Naive thymus-derived CD4-positive, alpha-beta T cell (primary cell): ENCODE data around the gene ADAD2. TPM values are rescaled to one million over a fixed set of nuclear protein-coding genes. Genes with fewer than 3 reads are reported as not detected.
"Not testable (repeated sequence)": the region's sequence is repeated elsewhere in the genome, so short reads cannot be mapped to it uniquely, and the experiment has no call there.

Source experiments
- ATAC-seq: fragments of 150-1000 bp; cut with Tn5 transposase; 2 replicates; pipeline ENCODE4 v1.10.0; 2021; ENCODE audit warnings: mild to moderate bottlenecking, moderate library complexity
- CTCF ChIA-PET: fragments of 350-600 bp; sonication (Branson Sonifier 250); formaldehyde crosslinking; loops from one replicate; lab custom pipeline; 2021; ENCODE audit warnings: antibody characterized with exemption; lab: Charles Lee
- POLR2A ChIA-PET: fragments of 350-600 bp; sonication (Branson Sonifier 250); formaldehyde crosslinking; loops from one replicate; lab custom pipeline; 2021; ENCODE audit warnings: antibody characterized with exemption, inconsistent platforms; lab: Charles Lee
- DNase-seq, 9 donors: peaks; one replicate each; pipeline versions ENCODE4 v3.0.0 to v3.0.0-alpha.2; 2020 to 2022; ENCODE audit warnings: mixed read lengths in 1 of 9
- H3K27ac ChIP-seq: one replicate; pipeline ENCODE4 v1.7.0; 2013; ENCODE audit warnings: mild to moderate bottlenecking, low read depth, low read length, moderate library complexity
- H3K27me3 ChIP-seq, 2 donors: one replicate each; pipeline ENCODE4 v1.7.0; 2013; ENCODE audit warnings: low read length in 2 of 2, mild to moderate bottlenecking in 2 of 2, moderate library complexity in 2 of 2; ENCODE audit not compliant: control insufficient read depth in 2 of 2, insufficient read depth in 2 of 2
- H3K36me3 ChIP-seq, 3 experiments: 1 replicate in 2 of 3; 2 replicates in 1 of 3; pipeline ENCODE4 v1.7.0; 2013; ENCODE audit warnings: low read length in 3 of 3, mild to moderate bottlenecking in 3 of 3, moderate library complexity in 1 of 3; ENCODE audit not compliant: insufficient read depth in 3 of 3, control insufficient read depth in 2 of 3
- H3K4me1 ChIP-seq, 2 donors: one replicate each; pipeline ENCODE4 v1.7.0; 2013; ENCODE audit warnings: low read length in 2 of 2, mild to moderate bottlenecking in 2 of 2, moderate library complexity in 1 of 2; ENCODE audit not compliant: control insufficient read depth in 2 of 2, insufficient read depth in 2 of 2
- H3K4me3 ChIP-seq: 2 replicates; pipeline ENCODE4 v1.7.0; 2013; ENCODE audit warnings: mild to moderate bottlenecking, low read length
- H3K9me3 ChIP-seq, 3 experiments: 1 replicate in 2 of 3; 2 replicates in 1 of 3; pipeline ENCODE4 v1.7.0; 2013; ENCODE audit warnings: low read length in 3 of 3; ENCODE audit not compliant: control insufficient read depth in 2 of 3
- H3K27ac Mint-ChIP-seq, 9 donors: one replicate each; pipeline ENCODE4 v1.8.0; 2020 to 2022; ENCODE audit warnings: mixed read lengths in 9 of 9, mild to moderate bottlenecking in 8 of 9, moderate library complexity in 5 of 9, inconsistent platforms in 2 of 9
- H3K27me3 Mint-ChIP-seq, 5 donors: one replicate each; pipeline ENCODE4 v1.8.0; 2021 to 2022; ENCODE audit warnings: mixed read lengths in 5 of 5, mild to moderate bottlenecking in 1 of 5
- H3K36me3 Mint-ChIP-seq, 5 donors: one replicate each; pipeline ENCODE4 v1.8.0; 2020 to 2022; ENCODE audit warnings: mixed read lengths in 5 of 5, mild to moderate bottlenecking in 3 of 5, inconsistent platforms in 1 of 5
- H3K4me1 Mint-ChIP-seq, 7 donors: one replicate each; pipeline ENCODE4 v1.8.0; 2020 to 2022; ENCODE audit warnings: mixed read lengths in 7 of 7, mild to moderate bottlenecking in 3 of 7, inconsistent platforms in 1 of 7
- H3K4me3 Mint-ChIP-seq, 10 donors: one replicate each; pipeline ENCODE4 v1.8.0; 2020 to 2022; ENCODE audit warnings: mild to moderate bottlenecking in 10 of 10, mixed read lengths in 10 of 10, moderate library complexity in 6 of 10, inconsistent platforms in 2 of 10
- H3K9me3 Mint-ChIP-seq, 11 donors: one replicate each; pipeline ENCODE4 v1.8.0; 2020 to 2022; ENCODE audit warnings: mixed read lengths in 11 of 11, mild to moderate bottlenecking in 4 of 11, inconsistent platforms in 1 of 11, moderate library complexity in 1 of 11
- intact Hi-C, 2 donors: fragments of 100-400 bp; cut with micrococcal nuclease; formaldehyde crosslinking; loops; one replicate each; pipeline ENCODE4 v1.15.1; 2023
- polyA plus RNA-seq, 2 donors: library from polyadenylated mRNA; unstranded; fragments of 300-500 nt; fragmentation: Illumina TruSeq; gene quantifications; one replicate each; pipeline ENCODE4 v1.2.3, GENCODE V29; 2021
- total RNA-seq, 6 experiments: library from RNA in 5 of 6; stranded (reverse) in 5 of 6; gene quantifications; 1 replicate in 5 of 6; 2 replicates in 1 of 6; pipeline ENCODE4 v1.2.3 and lab custom pipeline; 2021 to 2026

ADAD2 gene
- total and polyA plus RNA-seq, 7 experiments from 2014 or later: 0.11 to 0.16 TPM; not detected in 5

- intact Hi-C loops, H3K4me3 ChIP-seq, H3K36me3 Mint-ChIP-seq, CTCF ChIA-PET, H3K4me3 Mint-ChIP-seq, ATAC-seq, H3K27ac Mint-ChIP-seq, H3K9me3 Mint-ChIP-seq, H3K27me3 Mint-ChIP-seq, DNase-seq, H3K9me3 ChIP-seq, H3K36me3 ChIP-seq, H3K4me1 Mint-ChIP-seq, H3K27me3 ChIP-seq, POLR2A ChIA-PET, H3K27ac ChIP-seq, H3K4me1 ChIP-seq: not testable (repeated sequence)
Measured at GRCh38 chr16:84216144-84216543, 25.2 kb downstream of the ADAD2 start.

DNA sequence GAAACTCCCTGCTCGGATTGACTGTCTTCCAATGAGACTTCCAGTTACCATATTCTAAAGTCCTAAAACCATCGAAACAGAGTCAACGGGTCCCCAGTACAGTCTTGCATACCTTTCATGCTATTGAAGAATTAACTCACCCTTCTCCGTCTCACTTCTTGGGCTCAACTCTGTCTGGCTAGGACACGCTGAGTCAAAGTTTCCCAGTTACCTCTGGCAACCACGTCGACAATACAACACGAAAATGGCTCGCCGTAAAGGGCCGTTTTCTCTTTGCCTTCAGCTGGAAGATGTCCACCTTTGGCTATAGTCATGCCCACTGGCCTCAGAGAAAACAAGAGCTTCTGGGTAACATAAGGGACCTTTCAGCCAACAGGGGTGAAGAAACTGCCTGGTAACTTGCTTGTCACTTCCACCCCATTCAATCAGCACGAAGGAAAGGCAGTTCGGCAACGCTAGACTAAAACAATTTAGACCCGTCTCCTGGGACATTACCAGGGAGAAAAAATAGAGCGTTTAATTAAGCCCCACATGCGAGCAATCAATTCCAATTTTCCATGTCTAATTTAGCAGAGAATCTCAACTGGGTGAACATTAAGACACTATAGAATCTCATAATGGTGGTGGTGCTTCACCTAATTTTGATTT, 27.3 kb downstream of the ADAD2 start:
- Histone ChIP-seq H3K9me3 (no peaks in the 10 kb centered on the region), H3K4me3 (no peak overlapping the region), H3K36me3 (no peaks in the 10 kb centered on the region), H3K27ac (no peak overlapping the region), H3K4me1 (no peaks in the 10 kb centered on the region), H3K27me3 (no peaks in the 10 kb centered on the region)
- H3K27me3 Mint-ChIP-seq: peaks cover 0 to 3% (median 0%) of the 10 kb centered on the region in 5 donors
- intact Hi-C loops: no loop called here
- no peaks in the 10 kb centered on the region for H3K9me3 Mint-ChIP-seq
- ATAC-seq (no peak), DNase-seq (no peak)
- H3K36me3 Mint-ChIP-seq: no peaks in the 10 kb centered on the region
- no peaks in the 10 kb centered on the region for H3K4me1 Mint-ChIP-seq
- no peak overlapping the region for H3K27ac Mint-ChIP-seq
- H3K4me3 Mint-ChIP-seq: no peak overlapping the region
- POLR2A ChIA-PET: no interaction called here
- CTCF ChIA-PET: no interaction called here

DNA sequence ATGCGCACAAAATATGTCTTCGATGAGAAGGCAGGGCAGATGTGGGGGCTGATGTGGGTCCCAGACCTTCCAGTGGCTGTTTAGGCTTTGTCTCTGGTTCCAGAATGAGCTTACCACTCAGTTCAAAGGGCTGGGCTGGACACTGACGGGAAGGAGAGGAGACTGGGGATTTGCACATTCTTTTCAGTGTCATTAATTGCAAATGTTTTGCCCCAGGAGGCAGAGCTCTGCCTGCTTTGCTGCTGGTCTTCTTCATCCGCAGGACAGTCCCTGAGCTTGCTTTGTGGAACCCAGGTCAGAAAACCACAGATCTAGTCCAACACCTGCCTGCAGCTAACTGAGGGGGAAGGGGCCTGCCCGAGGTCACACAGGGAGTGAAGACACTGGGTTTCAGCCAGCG, 28.0 kb downstream of the ADAD2 start:
- ChIA-PET CTCF (no interaction called here), POLR2A (no interaction called here)
- ATAC-seq (no peak), DNase-seq (no peak)
- Histone ChIP-seq H3K27ac (no peak overlapping the region), H3K36me3 (no peaks in the 10 kb centered on the region), H3K27me3 (no peaks in the 10 kb centered on the region), H3K9me3 (no peaks in the 10 kb centered on the region), H3K4me1 (no peaks in the 10 kb centered on the region), H3K4me3 (no peak overlapping the region)
- no peaks in the 10 kb centered on the region for H3K9me3 Mint-ChIP-seq
- no peaks in the 10 kb centered on the region for H3K4me1 Mint-ChIP-seq
- H3K27ac Mint-ChIP-seq: no peak overlapping the region
- peaks cover 0 to 3% (median 0%) of the 10 kb centered on the region in 5 donors for H3K27me3 Mint-ChIP-seq
- intact Hi-C loops: no loop called here
- no peaks in the 10 kb centered on the region for H3K36me3 Mint-ChIP-seq
- no peak overlapping the region for H3K4me3 Mint-ChIP-seq

DNA sequence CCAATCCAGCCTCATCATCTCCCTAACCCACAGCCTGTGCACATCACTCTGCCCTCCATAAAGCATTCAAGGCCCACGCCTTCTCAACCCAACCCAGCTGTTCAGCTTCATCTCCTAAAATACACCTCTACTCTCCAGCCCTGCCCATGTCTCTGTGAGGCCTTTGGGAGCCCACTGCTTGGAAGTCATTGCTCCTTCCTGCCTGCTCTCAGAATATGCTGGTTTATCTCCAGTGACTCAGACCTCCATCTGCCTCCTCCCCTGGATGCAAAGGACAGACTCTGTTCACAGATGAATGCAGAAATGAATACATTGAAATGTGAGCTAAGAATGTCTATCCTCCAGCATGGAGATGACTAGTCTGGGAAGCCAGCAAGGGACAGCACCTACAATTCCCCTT, 29.9 kb downstream of the ADAD2 start:
- H3K4me3 Mint-ChIP-seq: no peak overlapping the region
- Histone ChIP-seq H3K4me3 (no peak overlapping the region), H3K27ac (no peak overlapping the region), H3K9me3 (no peaks in the 10 kb centered on the region), H3K36me3 (no peaks in the 10 kb centered on the region), H3K4me1 (no peaks in the 10 kb centered on the region), H3K27me3 (no peaks in the 10 kb centered on the region)
- ATAC-seq: no peak
- intact Hi-C loops: no loop called here
- ChIA-PET POLR2A (no interaction called here), CTCF (no interaction called here)
- no peak overlapping the region for H3K27ac Mint-ChIP-seq
- H3K27me3 Mint-ChIP-seq: peaks cover 0 to 6% (median 4%) of the 10 kb centered on the region in 5 donors
- H3K4me1 Mint-ChIP-seq: no peaks in the 10 kb centered on the region
- H3K9me3 Mint-ChIP-seq: no peaks in the 10 kb centered on the region
- H3K36me3 Mint-ChIP-seq: no peaks in the 10 kb centered on the region
- DNase-seq: no peak

- intact Hi-C loops: no loop called here
- H3K4me3 ChIP-seq: no peak overlapping the region
- CTCF ChIA-PET: interaction anchor here (0.6 kb wide), 1 partner anchor 309 kb away, joined by 3 read pairs; no protein-coding TSS in a partner anchor
- Mint-ChIP-seq H3K9me3 (no peaks in the 10 kb centered on the region), H3K27me3 (peaks cover 4 to 20% (median 16%) of the 10 kb centered on the region in 5 donors), H3K4me3 (no peak overlapping the region), H3K27ac (no peak overlapping the region), H3K36me3 (no peaks in the 10 kb centered on the region), H3K4me1 (no peaks in the 10 kb centered on the region)
- H3K9me3 ChIP-seq: no peaks in the 10 kb centered on the region
- POLR2A ChIA-PET: no interaction called here
- H3K4me1 ChIP-seq: no peaks in the 10 kb centered on the region
- H3K27me3 ChIP-seq: no peaks in the 10 kb centered on the region
- H3K36me3 ChIP-seq: no peaks in the 10 kb centered on the region
- no peak overlapping the region for H3K27ac ChIP-seq
- ATAC-seq (no peak), DNase-seq (no peak)
Measured at GRCh38 chr16:84223456-84223855, 32.5 kb downstream of the ADAD2 start.

GRCh38 chr16:84224554-84224953, 33.6 kb downstream of the ADAD2 start:
- ATAC-seq (no peak), DNase-seq (no peak)
- no peaks in the 10 kb centered on the region for H3K36me3 ChIP-seq
- Mint-ChIP-seq H3K4me1 (no peaks in the 10 kb centered on the region), H3K27ac (no peak overlapping the region), H3K9me3 (no peaks in the 10 kb centered on the region), H3K27me3 (peaks cover 4 to 27% (median 16%) of the 10 kb centered on the region in 5 donors), H3K4me3 (no peak overlapping the region), H3K36me3 (no peaks in the 10 kb centered on the region)
- CTCF ChIA-PET: no interaction called here
- H3K4me3 ChIP-seq: no peak overlapping the region
- H3K9me3 ChIP-seq: no peaks in the 10 kb centered on the region
- POLR2A ChIA-PET: no interaction called here
- H3K4me1 ChIP-seq: no peaks in the 10 kb centered on the region
- no peaks in the 10 kb centered on the region for H3K27me3 ChIP-seq
- no peak overlapping the region for H3K27ac ChIP-seq
- intact Hi-C loops: no loop called here

DNA sequence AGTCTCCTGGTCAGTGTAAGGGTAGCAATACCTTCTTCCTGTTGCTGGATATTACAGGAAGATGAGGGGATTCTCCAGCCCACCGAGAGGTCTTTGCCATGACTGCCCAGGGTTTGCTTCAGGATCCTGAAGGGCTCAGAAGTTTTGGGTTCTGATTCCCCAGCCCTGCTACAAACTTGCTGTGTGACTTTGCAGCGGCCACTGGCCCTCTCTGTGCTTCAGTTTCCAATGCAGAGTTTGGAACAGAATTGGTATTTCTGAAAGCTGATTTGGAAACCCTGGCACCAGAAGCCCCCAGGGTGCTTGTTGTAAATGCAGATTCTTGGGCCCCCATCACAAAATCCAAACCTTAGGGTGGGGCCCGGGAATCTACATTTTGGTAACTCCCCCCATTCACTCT, 34.2 kb downstream of the ADAD2 start:
- Histone ChIP-seq H3K27ac (no peak overlapping the region), H3K4me3 (no peak overlapping the region), H3K27me3 (no peaks in the 10 kb centered on the region), H3K4me1 (no peaks in the 10 kb centered on the region), H3K36me3 (no peaks in the 10 kb centered on the region), H3K9me3 (no peaks in the 10 kb centered on the region)
- no peak overlapping the region for H3K27ac Mint-ChIP-seq
- intact Hi-C loops: no loop called here
- H3K4me3 Mint-ChIP-seq: no peak overlapping the region
- CTCF ChIA-PET: no interaction called here
- no peaks in the 10 kb centered on the region for H3K9me3 Mint-ChIP-seq
- DNase-seq (no peak), ATAC-seq (no peak)
- H3K36me3 Mint-ChIP-seq: no peaks in the 10 kb centered on the region
- no peaks in the 10 kb centered on the region for H3K4me1 Mint-ChIP-seq
- POLR2A ChIA-PET: no interaction called here
- peaks cover 4 to 27% (median 16%) of the 10 kb centered on the region in 5 donors for H3K27me3 Mint-ChIP-seq
